Panc1 (cell line): Measurements from ENCODE around the gene PPARG.

Experiments
- CTCF ChIP-seq: fragments of 450-650 bp; IDR thresholded peaks from 2 replicates; pipeline ENCODE4 v1.5.1; 2017; ENCODE audit warnings: mild to moderate bottlenecking
- POLR2AphosphoS5 ChIP-seq: IDR thresholded peaks from 2 replicates; pipeline ENCODE4 v1.6.1; 2012; ENCODE audit warnings: mild to moderate bottlenecking, low read depth, low read length, moderate library complexity

- TF ChIP-seq CTCF (no peak), POLR2AphosphoS5 (no peak)
These were observed 49.6 kb upstream of the PPARG start for GRCh38 chr3:12239301-12239700.
